H1 (cell line): ENCODE results near the gene OSBPL2. TPM values are rescaled to one million over a fixed set of nuclear protein-coding genes. Genes with fewer than 3 reads are reported as not detected.

ENCODE experiments used
- ASH2L ChIP-seq: fragments of 200-600, 300-600 bp; sonication (generic); IDR thresholded peaks from one replicate; pipeline ENCODE4 v1.7.1; 2017; ENCODE audit warnings: low read length
- ATF3 ChIP-seq: IDR thresholded peaks from 2 replicates; pipeline ENCODE4 v1.6.1; 2011; ENCODE audit warnings: low read depth, mild to moderate bottlenecking, low read length; ENCODE audit not compliant: insufficient read depth
- BCL11A ChIP-seq, 2 experiments: IDR thresholded peaks; one replicate each; pipeline ENCODE4 v1.6.1; 2011; ENCODE audit warnings: low read depth in 2 of 2, low read length in 2 of 2, mild to moderate bottlenecking in 2 of 2
- CHD7 ChIP-seq: fragments of 300-600 bp; sonication (generic); IDR thresholded peaks from 2 replicates; pipeline ENCODE4 v1.7.1; 2012; ENCODE audit warnings: low read length, moderate library complexity, mild to moderate bottlenecking, inconsistent platforms; ENCODE audit not compliant: insufficient replicate concordance
- GTF2F1 ChIP-seq: IDR thresholded peaks from 2 replicates; pipeline ENCODE4 v1.6.1; 2012; ENCODE audit warnings: low read depth, low read length, improper control_type of control experiment, borderline replicate concordance
- polyA plus RNA-seq, 7 experiments: library from polyadenylated mRNA; depleted of rRNA in 3 of 7; stranded (reverse) in 5 of 7; unstranded in 2 of 7; fragments of >200 nt in 5 of 7; fragments of 200-250 nt in 2 of 7; gene quantifications; 1 replicate in 5 of 7; 2 replicates in 1 of 7; 4 replicates in 1 of 7; pipeline versions ENCODE4 v1.2.1 to v1.2.3, GENCODE V29; 2011 to 2013; ENCODE audit warnings: missing spikeins in 2 of 7, mixed read lengths in 2 of 7
- total RNA-seq: library from RNA; stranded (reverse); fragmentation: NEBNext Ultra II Directional; extraction: Animal tissue kit (Norgen Biotek cat#: 25700); gene quantifications from 2 replicates; pipeline ENCODE4 v1.2.1, GENCODE V29; 2021
- TF ChIP-seq, protein P1 (sequence below): IDR thresholded peaks from 2 replicates; pipeline ENCODE4 v1.6.1; 2011; ENCODE audit warnings: low read length, improper control_type of control experiment

OSBPL2 gene
- total and polyA plus RNA-seq, 2 of the 8 experiments (the other 6 are each of a cell fraction or from before 2014, with no cell fraction given): 11.7 to 42.4 TPM

DNA sequence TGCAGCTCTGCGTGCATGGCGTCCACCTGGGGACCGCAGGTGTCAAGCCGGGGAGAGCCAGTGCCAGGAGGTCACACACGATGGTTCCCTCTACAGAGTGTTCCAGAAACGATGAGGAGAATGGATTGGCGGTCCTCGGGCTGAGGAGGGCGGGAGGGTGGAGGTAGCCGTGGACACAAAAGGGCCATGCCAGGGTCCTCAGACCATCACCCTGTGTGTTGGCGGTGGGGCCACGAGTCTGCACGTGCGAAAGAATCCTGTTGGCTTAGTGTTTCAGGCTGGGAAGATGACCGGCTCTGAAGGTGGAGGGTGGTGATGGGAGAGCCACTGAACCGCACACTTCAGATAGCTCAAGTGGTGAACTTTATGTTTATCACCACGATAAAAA is 31.9 kb upstream of the OSBPL2 start (continued):
- TF ChIP-seq CHD7 (no peak), GTF2F1 (no peak), ATF3 (no peak), BCL11A (IDR thresholded peaks at IDR 0.05; ENCODE audit: low read depth in 2 of 2, low read length in 2 of 2) (no peak), ASH2L (no peak)
- TF ChIP-seq, protein P1, sequence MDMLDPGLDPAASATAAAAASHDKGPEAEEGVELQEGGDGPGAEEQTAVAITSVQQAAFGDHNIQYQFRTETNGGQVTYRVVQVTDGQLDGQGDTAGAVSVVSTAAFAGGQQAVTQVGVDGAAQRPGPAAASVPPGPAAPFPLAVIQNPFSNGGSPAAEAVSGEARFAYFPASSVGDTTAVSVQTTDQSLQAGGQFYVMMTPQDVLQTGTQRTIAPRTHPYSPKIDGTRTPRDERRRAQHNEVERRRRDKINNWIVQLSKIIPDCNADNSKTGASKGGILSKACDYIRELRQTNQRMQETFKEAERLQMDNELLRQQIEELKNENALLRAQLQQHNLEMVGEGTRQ: no peak
